GM21825 (cell line): ENCODE results near the gene MFAP4.

ENCODE experiments used
- ATAC-seq: cut with Tn5 transposase; IDR thresholded peaks from one replicate; pipeline ENCODE4 v1.9.1; 2021; ENCODE audit warnings: mild to moderate bottlenecking, moderate library complexity; ENCODE audit not compliant: unreplicated experiment

The MFAP4 gene

GRCh38 chr17:19337712-19338023 is 49.3 kb downstream of the MFAP4 start:
- no peak for ATAC-seq

GRCh38 chr17:19336938-19337711 is 49.9 kb downstream of the MFAP4 start:
- no peak for ATAC-seq

- no peak for ATAC-seq
Observed at GRCh38 chr17:19335951-19336631, 50.9 kb downstream of the MFAP4 start.

GRCh38 chr17:19334331-19334730 is 52.7 kb downstream of the MFAP4 start:
- no peak for ATAC-seq

- no peak for ATAC-seq
Observed at GRCh38 chr17:19333736-19334290, 53.2 kb downstream of the MFAP4 start.
